COLO668 (cell line): ENCODE data around the gene GATA6.
"Not testable (repeated sequence)": the region's sequence is repeated elsewhere in the genome, so short reads cannot be mapped to it uniquely, and the experiment has no call there.

ENCODE experiments used
- DNase-seq: peaks from one replicate; lab custom pipeline; 2025; ENCODE audit not compliant: unreplicated experiment; lab: John Stamatoyannopoulos, UW

The GATA6 gene

GRCh38 chr18:22203536-22204213, 34.3 kb downstream of the GATA6 start:
- no peak for DNase-seq

GRCh38 chr18:22204214-22204536, 34.8 kb downstream of the GATA6 start:
- DNase-seq: no peak

GRCh38 chr18:22204996-22205395, 35.6 kb downstream of the GATA6 start:
- no peak for DNase-seq

GRCh38 chr18:22207021-22207758, 37.8 kb downstream of the GATA6 start:
- DNase-seq: no peak

- no peak for DNase-seq
Measured at GRCh38 chr18:22210311-22210754, 40.9 kb downstream of the GATA6 start.

GRCh38 chr18:22211657-22212056, 42.3 kb downstream of the GATA6 start:
- DNase-seq: no peak

GRCh38 chr18:22213333-22213973, 44.1 kb downstream of the GATA6 start:
- DNase-seq: no peak

GRCh38 chr18:22214731-22215528, 45.5 kb downstream of the GATA6 start:
- no peak for DNase-seq

GRCh38 chr18:22218835-22219234, 49.4 kb downstream of the GATA6 start:
- DNase-seq: no peak

GRCh38 chr18:22219568-22220355, 50.4 kb downstream of the GATA6 start:
- no peak for DNase-seq

- not testable (repeated sequence) for DNase-seq
Measured at GRCh38 chr18:22220585-22220984, 51.2 kb downstream of the GATA6 start.

GRCh38 chr18:22221350-22221749, 52.0 kb downstream of the GATA6 start:
- no peak for DNase-seq

- peak; percentile 96 for DNase-seq
Measured at GRCh38 chr18:22223254-22223964, 54.0 kb downstream of the GATA6 start.

GRCh38 chr18:22223965-22224322, 54.6 kb downstream of the GATA6 start:
- no peak for DNase-seq

GRCh38 chr18:22224339-22224738, 55.0 kb downstream of the GATA6 start:
- no peak for DNase-seq

GRCh38 chr18:22226801-22227200, 57.4 kb downstream of the GATA6 start:
- DNase-seq: no peak

- no peak for DNase-seq
Measured at GRCh38 chr18:22228976-22229375, 59.6 kb downstream of the GATA6 start.

GRCh38 chr18:22229456-22230124, 60.2 kb downstream of the GATA6 start:
- no peak for DNase-seq

- DNase-seq: no peak
Measured at GRCh38 chr18:22230471-22230945, 61.1 kb downstream of the GATA6 start.
